OCI-LY7 (cell line): ENCODE data around the gene NTN3. TPM values are rescaled to one million over a fixed set of nuclear protein-coding genes. Genes with fewer than 3 reads are reported as not detected.
"Not testable (repeated sequence)": the region's sequence is repeated elsewhere in the genome, so short reads cannot be mapped to it uniquely, and the experiment has no call there.

Experiments used
- BruUV-seq: library from RNA; stranded (reverse); fragments of 400-500 nt; replicated peaks from 2 replicates; lab custom pipeline; 2021; lab: Mats Ljungman, UMichigan
- CTCF ChIA-PET: fragments of 300-600 bp; sonication (Branson Sonifier 250); formaldehyde crosslinking; loops from one replicate; lab custom pipeline; 2022; ENCODE audit warnings: antibody characterized with exemption; ENCODE audit not compliant: unreplicated experiment; lab: Charles Lee
- POLR2A ChIA-PET: fragments of 300-600 bp; sonication (Branson Sonifier 250); formaldehyde crosslinking; loops from one replicate; lab custom pipeline; 2022; ENCODE audit warnings: antibody characterized with exemption; lab: Charles Lee
- DNase-seq: peaks from one replicate; pipeline ENCODE4 v3.0.0-alpha.2; 2015; ENCODE audit warnings: low spot score
- H2AFZ ChIP-seq: fragments of 200-600 bp; sonication (generic), shearing (Covaris generic); 2 replicates; pipeline ENCODE4 v1.6.1; 2014; ENCODE audit warnings: mild to moderate bottlenecking, antibody characterized with exemption, low read length, moderate library complexity
- H3K27ac ChIP-seq: fragments of 200-600 bp; sonication (generic); 2 replicates; pipeline ENCODE4 v1.5.1; 2014; ENCODE audit warnings: mixed run types, low read depth, mild to moderate bottlenecking, moderate library complexity, low read length, inconsistent platforms; ENCODE audit not compliant: poor library complexity, severe bottlenecking
- H3K36me3 ChIP-seq: fragments of 200-600 bp; sonication (generic); 2 replicates; pipeline ENCODE4 v1.6.1; 2014; ENCODE audit warnings: mild to moderate bottlenecking, antibody characterized with exemption, low read length, moderate library complexity, mixed read lengths; ENCODE audit not compliant: insufficient read depth
- H3K4me1 ChIP-seq: fragments of 200-600 bp; sonication (generic); 2 replicates; pipeline ENCODE4 v1.5.1; 2014; ENCODE audit warnings: mild to moderate bottlenecking, low read length; ENCODE audit not compliant: insufficient read depth, poor library complexity, severe bottlenecking
- H3K4me2 ChIP-seq: fragments of 200-600 bp; sonication (generic); 2 replicates; pipeline ENCODE4 v1.6.1; 2014; ENCODE audit warnings: mild to moderate bottlenecking, low read length
- H3K4me3 ChIP-seq: fragments of 200-600 bp; sonication (generic); 2 replicates; pipeline ENCODE4 v1.5.1; 2014; ENCODE audit warnings: mild to moderate bottlenecking, low read depth, low read length; ENCODE audit not compliant: poor library complexity, severe bottlenecking
- H3K79me2 ChIP-seq: fragments of 200-600 bp; sonication (generic); 2 replicates; pipeline ENCODE4 v1.6.1; 2016; ENCODE audit warnings: low read depth, mild to moderate bottlenecking, low read length, moderate library complexity, mixed read lengths; ENCODE audit not compliant: insufficient read depth
- H3K9me2 ChIP-seq: fragments of 200-600 bp; sonication (generic); 2 replicates; pipeline ENCODE4 v1.6.1; 2016; ENCODE audit warnings: mild to moderate bottlenecking, low read length, mixed read lengths; ENCODE audit not compliant: insufficient read depth
- H3K9me3 ChIP-seq: fragments of 200-600 bp; sonication (generic); 2 replicates; pipeline ENCODE4 v1.6.1; 2014; ENCODE audit warnings: mild to moderate bottlenecking, mixed run types, low read length, mixed read lengths
- H4K20me1 ChIP-seq: fragments of 200-600 bp; sonication (generic); 2 replicates; pipeline ENCODE4 v1.6.1; 2014; ENCODE audit warnings: mild to moderate bottlenecking, antibody characterized with exemption, low read length, moderate library complexity, mixed read lengths; ENCODE audit not compliant: insufficient read depth
- EZH2phosphoT487 ChIP-seq: fragments of 200-600 bp; sonication (generic); IDR thresholded peaks from 2 replicates; pipeline ENCODE4 v1.6.1; 2018; ENCODE audit warnings: low read depth, borderline replicate concordance, mild to moderate bottlenecking, mixed run types, antibody characterized with exemption, low read length, moderate library complexity, mixed read lengths
- intact Hi-C: fragments of 100-400 bp; cut with micrococcal nuclease; formaldehyde crosslinking; loops from one replicate; pipeline ENCODE4 v1.10.0; 2022; ENCODE audit not compliant: unreplicated experiment
- total RNA-seq, 2 experiments: library from RNA; depleted of rRNA in 1 of 2; stranded (reverse); fragments of >200 nt in 1 of 2; shearing (Covaris generic) in 1 of 2; gene quantifications; 2 replicates each; pipeline ENCODE4 v1.2.3, GENCODE V29; 2014 to 2022
- TF ChIP-seq, protein P1 (sequence below): fragments of 200-600 bp; sonication (generic); conservative IDR thresholded peaks from 2 replicates; pipeline ENCODE4 v1.5.1; 2014; ENCODE audit warnings: mild to moderate bottlenecking, antibody characterized with exemption, low read length, moderate library complexity, mixed read lengths

Gene NTN3
- total RNA-seq, 2 experiments from 2014 or later, result 1.7 to 2.3 TPM

DNA sequence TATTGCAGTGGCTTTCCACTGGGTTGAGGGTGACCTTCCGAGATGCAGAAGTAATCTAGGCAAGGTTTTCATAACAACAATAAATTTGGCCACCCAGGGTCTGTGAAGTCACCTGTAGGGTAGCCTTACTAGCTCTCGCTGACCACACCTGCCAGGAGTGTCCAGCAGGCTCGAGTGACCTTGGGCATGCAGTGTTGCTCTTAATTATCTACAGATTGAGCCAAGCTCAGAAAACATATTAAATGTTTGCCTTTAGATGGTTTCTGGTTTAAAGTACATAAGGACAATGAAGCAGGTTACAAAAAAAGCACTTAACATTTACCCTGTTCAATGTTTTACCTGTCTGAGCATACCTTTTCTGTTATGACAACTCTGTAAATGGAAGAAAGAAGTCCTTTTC is 5.6 kb downstream of the NTN3 start:
- peaks cover 23% of the 10 kb centered on the region; the same call in 1 of the 2 replicates for H3K79me2 ChIP-seq
- TF ChIP-seq, protein P1, sequence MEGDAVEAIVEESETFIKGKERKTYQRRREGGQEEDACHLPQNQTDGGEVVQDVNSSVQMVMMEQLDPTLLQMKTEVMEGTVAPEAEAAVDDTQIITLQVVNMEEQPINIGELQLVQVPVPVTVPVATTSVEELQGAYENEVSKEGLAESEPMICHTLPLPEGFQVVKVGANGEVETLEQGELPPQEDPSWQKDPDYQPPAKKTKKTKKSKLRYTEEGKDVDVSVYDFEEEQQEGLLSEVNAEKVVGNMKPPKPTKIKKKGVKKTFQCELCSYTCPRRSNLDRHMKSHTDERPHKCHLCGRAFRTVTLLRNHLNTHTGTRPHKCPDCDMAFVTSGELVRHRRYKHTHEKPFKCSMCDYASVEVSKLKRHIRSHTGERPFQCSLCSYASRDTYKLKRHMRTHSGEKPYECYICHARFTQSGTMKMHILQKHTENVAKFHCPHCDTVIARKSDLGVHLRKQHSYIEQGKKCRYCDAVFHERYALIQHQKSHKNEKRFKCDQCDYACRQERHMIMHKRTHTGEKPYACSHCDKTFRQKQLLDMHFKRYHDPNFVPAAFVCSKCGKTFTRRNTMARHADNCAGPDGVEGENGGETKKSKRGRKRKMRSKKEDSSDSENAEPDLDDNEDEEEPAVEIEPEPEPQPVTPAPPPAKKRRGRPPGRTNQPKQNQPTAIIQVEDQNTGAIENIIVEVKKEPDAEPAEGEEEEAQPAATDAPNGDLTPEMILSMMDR, result no peak
- TF ChIP-seq EZH2phosphoT487, result no peak
- TSS peak; percentile 56 for BruUV-seq

DNA sequence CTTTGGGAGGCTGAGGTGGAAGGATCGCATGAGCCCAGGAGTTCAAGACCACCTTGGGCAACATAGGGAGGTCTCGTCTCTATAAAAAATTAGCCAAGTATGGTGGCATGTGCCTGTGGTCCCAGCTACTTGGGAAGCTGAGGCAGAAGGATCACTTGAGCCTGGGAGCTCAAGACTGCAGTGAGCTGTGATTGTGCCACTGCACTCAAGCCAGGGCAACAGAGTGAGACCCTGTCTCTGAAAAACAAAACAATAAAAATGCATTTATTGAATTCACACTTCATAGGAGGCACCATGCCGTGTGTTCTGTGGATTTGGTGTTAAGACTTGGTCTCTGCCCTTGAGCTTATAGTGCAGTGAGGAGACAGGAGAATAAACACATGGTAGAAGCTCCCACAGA is 6.2 kb downstream of the NTN3 start:
- Histone ChIP-seq H3K79me2 (peaks cover 23% of the 10 kb centered on the region; the same call in 1 of the 2 replicates), H3K4me2 (0 out of 2 replicates have a peak overlapping the region, but pooled peaks have one; percentile 77), H3K36me3 (peaks cover 7% of the 10 kb centered on the region; the same call in 1 of the 2 replicates), H4K20me1 (peaks cover 9% of the 10 kb centered on the region; the same call in 1 of the 2 replicates), H3K9me2 (no peaks in the 10 kb centered on the region), H3K9me3 (no peaks in the 10 kb centered on the region), H3K27ac (no peak overlapping the region), H2AFZ (no peak overlapping the region), H3K4me1 (peaks cover 27% of the 10 kb centered on the region), H3K4me3 (no peak overlapping the region)
- POLR2A ChIA-PET, result interaction anchor here (0.6 kb wide), 3 partner anchors 19 to 967 kb away, joined by 3 to 9 read pairs (median 4); no protein-coding TSS in a partner anchor
- intact Hi-C loops, result no loop called here
- CTCF ChIA-PET, result no interaction called here
- no peak for DNase-seq
- TF ChIP-seq EZH2phosphoT487, result no peak
- BruUV-seq, result no TSS peak

More for the DNA sequence above, 5.6 kb downstream of the NTN3 start:
- Histone ChIP-seq H3K9me3 (no peaks in the 10 kb centered on the region), H3K36me3 (peaks cover 7% of the 10 kb centered on the region; the same call in 1 of the 2 replicates), H3K9me2 (no peaks in the 10 kb centered on the region), H3K27ac (no peak overlapping the region), H4K20me1 (peaks cover 9% of the 10 kb centered on the region; the same call in 1 of the 2 replicates), H3K4me1 (peaks cover 33% of the 10 kb centered on the region), H2AFZ (no peak overlapping the region), H3K4me3 (no peak overlapping the region), H3K4me2 (peak overlapping the region; percentile 77; the same call in 1 of the 2 replicates)
- no peak for DNase-seq
- ChIA-PET POLR2A (interaction anchor here (0.6 kb wide), 1 partner anchor 968 kb away, joined by 4 read pairs; no protein-coding TSS in a partner anchor), CTCF (no interaction called here)
- intact Hi-C loops, result no loop called here

DNA sequence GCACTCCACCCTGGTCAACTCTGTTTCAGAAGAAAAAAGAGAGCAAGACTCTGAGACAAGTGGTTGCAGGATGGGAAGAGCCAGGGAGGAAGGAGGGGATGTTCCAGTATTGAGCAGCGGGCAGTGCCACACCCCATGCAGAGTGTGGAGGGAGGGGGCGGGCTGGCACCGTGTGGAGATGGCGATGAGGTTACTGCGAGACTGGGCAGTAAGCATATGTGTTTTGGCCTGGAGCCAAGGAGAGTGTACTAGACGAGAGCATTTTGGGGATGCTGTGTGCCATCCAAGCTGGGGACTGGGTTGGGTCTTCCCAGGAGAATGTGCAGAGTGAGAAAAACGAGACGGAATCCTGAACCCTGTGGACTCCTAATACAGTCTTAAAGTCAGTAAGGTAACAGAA is 7.2 kb downstream of the NTN3 start:
- no peak overlapping the region for H3K27ac ChIP-seq
- H3K9me3 ChIP-seq, result no peaks in the 10 kb centered on the region
- no peak overlapping the region for H3K4me3 ChIP-seq
- peaks cover 7% of the 10 kb centered on the region; the same call in 1 of the 2 replicates for H3K36me3 ChIP-seq
- H3K79me2 ChIP-seq, result peaks cover 23% of the 10 kb centered on the region; the same call in 1 of the 2 replicates
- no peak for DNase-seq
- POLR2A ChIA-PET, result no interaction called here
- peaks cover 18% of the 10 kb centered on the region for H3K4me1 ChIP-seq
- H2AFZ ChIP-seq, result no peak overlapping the region
- no peak overlapping the region for H3K4me2 ChIP-seq
- H4K20me1 ChIP-seq, result peaks cover 9% of the 10 kb centered on the region; the same call in 1 of the 2 replicates
- TF ChIP-seq EZH2phosphoT487, result no peak
- TF ChIP-seq, protein P1, result no peak
- no peaks in the 10 kb centered on the region for H3K9me2 ChIP-seq
- BruUV-seq, result no TSS peak
- intact Hi-C loops, result no loop called here
- CTCF ChIA-PET, result no interaction called here

DNA sequence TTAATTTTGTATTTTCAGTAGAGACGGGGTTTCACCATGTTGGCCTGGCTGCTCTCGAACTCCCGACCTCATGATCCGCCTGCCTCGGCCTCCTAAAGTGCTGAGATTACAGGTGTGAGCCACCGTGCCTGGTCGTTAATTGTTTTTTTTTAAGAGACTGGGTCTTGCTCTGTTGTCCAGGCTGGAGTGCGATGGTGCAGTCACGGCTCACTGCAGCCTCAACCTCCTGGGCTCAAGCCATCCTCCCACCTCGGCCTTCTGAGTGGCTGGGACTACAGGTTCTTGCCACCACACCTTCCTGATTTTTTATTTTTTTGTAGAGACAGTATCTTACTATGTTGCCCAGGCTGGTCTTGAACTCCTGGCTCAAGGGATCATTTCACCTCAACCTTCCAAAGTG is 8.9 kb downstream of the NTN3 start:
- H3K4me1 ChIP-seq, result peaks cover 14% of the 10 kb centered on the region
- DNase-seq, H2AFZ ChIP-seq, H3K27ac ChIP-seq, H4K20me1 ChIP-seq, H3K4me2 ChIP-seq, H3K36me3 ChIP-seq, CTCF ChIA-PET, intact Hi-C loops, BruUV-seq, H3K9me2 ChIP-seq, H3K4me3 ChIP-seq, H3K9me3 ChIP-seq, POLR2A ChIA-PET: not testable (repeated sequence)
- peaks cover 19% of the 10 kb centered on the region; the same call in 1 of the 2 replicates for H3K79me2 ChIP-seq
